Heart left ventricle (tissue), 16 donors: ENCODE data around the gene OLA1. TPM values are rescaled to one million over a fixed set of nuclear protein-coding genes. Genes with fewer than 3 reads are reported as not detected.

Experiments used
- ATAC-seq, 4 donors: fragments of 200-7000 bp; cut with Tn5 transposase; one replicate each; pipeline ENCODE4 v1.9.1; 2020 to 2022; ENCODE audit warnings: moderate library complexity in 4 of 4, mild to moderate bottlenecking in 3 of 4, moderate number of reproducible peaks in 1 of 4
- DNase-seq, 5 donors: peaks; one replicate each; pipeline ENCODE4 v3.0.0-alpha.2; 2020
- H3K27ac ChIP-seq, 12 donors: fragments of 200-600 bp; sonication (generic) in 4 of 12; one replicate each; pipeline versions ENCODE4 v1.5.0 to v1.8.0; 2016 to 2022; ENCODE audit warnings: mild to moderate bottlenecking in 2 of 12
- H3K27me3 ChIP-seq, 9 donors: fragments of 200-600 bp; sonication (generic) in 2 of 9; one replicate each; pipeline versions ENCODE4 v1.5.1 to v1.8.0; 2016 to 2022; ENCODE audit warnings: mild to moderate bottlenecking in 3 of 9
- H3K36me3 ChIP-seq, 9 donors: fragments of 200-600 bp; sonication (generic) in 2 of 9; one replicate each; pipeline versions ENCODE4 v1.5.0 to v1.8.0; 2018 to 2022; ENCODE audit warnings: mild to moderate bottlenecking in 2 of 9
- H3K4me1 ChIP-seq, 12 donors: fragments of 200-600 bp; sonication (generic) in 4 of 12; one replicate each; pipeline versions ENCODE4 v1.5.0 to v1.8.0; 2016 to 2022; ENCODE audit warnings: mild to moderate bottlenecking in 3 of 12
- H3K4me3 ChIP-seq, 12 donors: fragments of 200-600 bp; sonication (generic) in 4 of 12; one replicate each; pipeline versions ENCODE4 v1.5.0 to v1.8.0; 2017 to 2022; ENCODE audit warnings: mild to moderate bottlenecking in 9 of 12, moderate library complexity in 4 of 12
- H3K9me3 ChIP-seq, 12 donors: fragments of 200-600 bp; sonication (generic) in 4 of 12; one replicate each; pipeline versions ENCODE4 v1.5.0 to v1.8.0; 2016 to 2022; ENCODE audit warnings: mild to moderate bottlenecking in 1 of 12
- POLR2A ChIP-seq, 2 donors: fragments of 450-650 bp; IDR thresholded peaks; one replicate each; pipeline ENCODE4 v1.6.1; 2017; ENCODE audit warnings: antibody characterized with exemption in 2 of 2, mild to moderate bottlenecking in 2 of 2, moderate library complexity in 2 of 2
- WGBS, 4 donors: extraction: QIAGEN DNeasy Blood & Tissue Kit in 2 of 4; methylation state at CpG; one replicate each; pipeline versions ENCODE4 v1.1.5 to v1.1.7; 2013 to 2018; 5-methylcytosine and 5-hydroxymethylcytosine counted together
- intact Hi-C, 10 donors: fragments of 100-400 bp; cut with DNase I; formaldehyde crosslinking; loops; one replicate each; pipeline versions ENCODE4 v1.11.1 to v1.14.2; 2022
- polyA plus RNA-seq, 2 donors: library from polyadenylated mRNA; stranded (reverse); fragments of 200-250 nt; gene quantifications; one replicate each; pipeline ENCODE4 v1.2.3, GENCODE V29; 2013
- total RNA-seq, 9 donors: library from RNA; depleted of rRNA in 2 of 9; stranded (reverse); fragments of >200 nt in 2 of 9; fragmentation: NEBNext Ultra II Directional in 3 of 9; extraction: Animal tissue kit (Norgen Biotek cat#: 25700) in 3 of 9; gene quantifications; one replicate each; pipeline versions ENCODE4 v1.1.0 to v1.2.4, GENCODE V29; 2016 to 2023
- TF ChIP-seq, protein P1 (sequence below), 12 donors: fragments of 200-600 bp; sonication (generic) in 4 of 12; IDR thresholded peaks; one replicate each; pipeline versions ENCODE4 v1.5.0 to v1.8.0; 2018 to 2022; ENCODE audit warnings: antibody characterized with exemption in 12 of 12, mild to moderate bottlenecking in 5 of 12
- donor health status: ischemic (EF 13 %, LVEDD 7.1; RV severe dilation, severe dysfunction).
- donor health status: healthy with polysubstance abuse.
- donor health status: DM: no; HTN: yes; CAD: no.
- donor health status: DM: no; HTN: no; CAD: no.
- donor health status: ischemic (EF 25% LVEDD 6.9; RV normal size, moderate dysfunction).
- donor health status: ischemic (EF 25% LVEDD 5.7; RV mildly dilated, moderate dysfunction).
- donor health status: healthy.
- donor health status: DM: yes; HTN: yes; CAD: no.
- donor health status: ischemic (EF 35%, LVEDD 5.7; RV mildly dilated, moderate dysfunction).
- donor health status: nonischemic (EF 11% LVEDD 7.7; RV severe dilation, severe dysfunction).
- donor health status: DM: yes; HTN: yes; CAD: no.
- donor health status: PGD.
- donor health status: ischemic (EF 29% LVEDD 5.4; RV normal size, mild dysfunction).
- donor health status: nonischemic (EF 23%, LVEDD 6.1; RV moderate dilation, normal function).

Gene OLA1
- total and polyA plus RNA-seq, 11 donors, result 41.5 to 91.7 (median 72.5) TPM

- H3K36me3 ChIP-seq, result peaks cover 0 to 6% (median 0%) of the 10 kb centered on the region in 9 donors
- no peak overlapping the region for H3K4me3 ChIP-seq
- intact Hi-C loops, result no loop called here
- TF ChIP-seq, protein P1, sequence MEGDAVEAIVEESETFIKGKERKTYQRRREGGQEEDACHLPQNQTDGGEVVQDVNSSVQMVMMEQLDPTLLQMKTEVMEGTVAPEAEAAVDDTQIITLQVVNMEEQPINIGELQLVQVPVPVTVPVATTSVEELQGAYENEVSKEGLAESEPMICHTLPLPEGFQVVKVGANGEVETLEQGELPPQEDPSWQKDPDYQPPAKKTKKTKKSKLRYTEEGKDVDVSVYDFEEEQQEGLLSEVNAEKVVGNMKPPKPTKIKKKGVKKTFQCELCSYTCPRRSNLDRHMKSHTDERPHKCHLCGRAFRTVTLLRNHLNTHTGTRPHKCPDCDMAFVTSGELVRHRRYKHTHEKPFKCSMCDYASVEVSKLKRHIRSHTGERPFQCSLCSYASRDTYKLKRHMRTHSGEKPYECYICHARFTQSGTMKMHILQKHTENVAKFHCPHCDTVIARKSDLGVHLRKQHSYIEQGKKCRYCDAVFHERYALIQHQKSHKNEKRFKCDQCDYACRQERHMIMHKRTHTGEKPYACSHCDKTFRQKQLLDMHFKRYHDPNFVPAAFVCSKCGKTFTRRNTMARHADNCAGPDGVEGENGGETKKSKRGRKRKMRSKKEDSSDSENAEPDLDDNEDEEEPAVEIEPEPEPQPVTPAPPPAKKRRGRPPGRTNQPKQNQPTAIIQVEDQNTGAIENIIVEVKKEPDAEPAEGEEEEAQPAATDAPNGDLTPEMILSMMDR (IDR thresholded peaks at IDR 0.05), result no peak
- TF ChIP-seq POLR2A (IDR thresholded peaks at IDR 0.05), result no peak
- no peak for DNase-seq
- H3K9me3 ChIP-seq, result no peaks in the 10 kb centered on the region
- peaks cover 0 to 7% (median 0%) of the 10 kb centered on the region in 12 donors for H3K4me1 ChIP-seq
- 93 to 96% (median 95%) methylated on average over 3 of the region's 3 CpGs for WGBS, 4 donors
- no peak overlapping the region for H3K27ac ChIP-seq
- no peaks in the 10 kb centered on the region for H3K27me3 ChIP-seq
- no peak for ATAC-seq
These were observed 11.9 kb downstream of the OLA1 start for GRCh38 chr2:174236429-174236828.

GRCh38 chr2:174235680-174236079 lies 12.7 kb downstream of the OLA1 start:
- ATAC-seq, result no peak
- 89 to 95% (median 92%) methylated on average over 4 of the region's 4 CpGs for WGBS, 4 donors

DNA sequence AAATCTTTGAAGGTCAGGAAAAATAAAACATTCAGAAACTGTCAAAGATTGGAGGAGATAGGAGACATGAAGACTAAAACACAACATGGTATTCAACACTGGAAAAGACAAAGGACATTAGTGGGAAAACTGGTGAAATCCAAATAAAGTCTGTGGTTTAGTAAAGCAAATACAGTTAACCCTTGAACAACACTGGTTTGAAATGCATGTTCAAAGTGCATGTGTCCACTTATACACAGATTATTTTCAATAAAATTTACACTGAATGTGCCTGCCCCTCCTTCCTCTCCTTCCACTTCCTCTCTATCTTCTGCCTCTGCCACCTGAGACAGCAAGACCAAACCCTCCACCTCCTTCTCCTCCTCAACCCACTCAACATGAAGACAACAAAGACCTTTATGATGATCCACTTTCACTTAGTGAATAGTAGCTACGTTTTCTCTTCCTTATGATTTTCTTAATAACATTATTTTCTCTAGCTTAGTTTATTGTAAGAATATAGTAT lies 14.5 kb downstream of the OLA1 start:
- Histone ChIP-seq H3K4me3 (no peak overlapping the region), H3K27ac (no peak overlapping the region), H3K27me3 (no peaks in the 10 kb centered on the region), H3K9me3 (no peaks in the 10 kb centered on the region), H3K36me3 (peaks cover 0 to 10% (median 0%) of the 10 kb centered on the region in 9 donors), H3K4me1 (peaks cover 0 to 7% (median 0%) of the 10 kb centered on the region in 12 donors)
- TF ChIP-seq POLR2A (IDR thresholded peaks at IDR 0.05), result no peak
- TF ChIP-seq, protein P1 (IDR thresholded peaks at IDR 0.05), result no peak
- DNase-seq (no peak), ATAC-seq (no peak)
- intact Hi-C loops, result no loop called here
- WGBS, 4 donors, result 86 to 90% (median 88%) methylated on average over 1 of the region's 1 CpG

More at GRCh38 chr2:174235680-174236079, 12.7 kb downstream of the OLA1 start:
- H3K4me1 ChIP-seq, result peaks cover 0 to 7% (median 0%) of the 10 kb centered on the region in 12 donors
- H3K27me3 ChIP-seq, result no peaks in the 10 kb centered on the region
- H3K9me3 ChIP-seq, result no peaks in the 10 kb centered on the region
- intact Hi-C loops, result no loop called here
- H3K36me3 ChIP-seq, result peaks cover 0 to 6% (median 0%) of the 10 kb centered on the region in 9 donors
- no peak overlapping the region for H3K27ac ChIP-seq
- no peak for TF ChIP-seq POLR2A (IDR thresholded peaks at IDR 0.05)
- TF ChIP-seq, protein P1 (IDR thresholded peaks at IDR 0.05), result no peak
- H3K4me3 ChIP-seq, result no peak overlapping the region
- DNase-seq, result no peak

DNA sequence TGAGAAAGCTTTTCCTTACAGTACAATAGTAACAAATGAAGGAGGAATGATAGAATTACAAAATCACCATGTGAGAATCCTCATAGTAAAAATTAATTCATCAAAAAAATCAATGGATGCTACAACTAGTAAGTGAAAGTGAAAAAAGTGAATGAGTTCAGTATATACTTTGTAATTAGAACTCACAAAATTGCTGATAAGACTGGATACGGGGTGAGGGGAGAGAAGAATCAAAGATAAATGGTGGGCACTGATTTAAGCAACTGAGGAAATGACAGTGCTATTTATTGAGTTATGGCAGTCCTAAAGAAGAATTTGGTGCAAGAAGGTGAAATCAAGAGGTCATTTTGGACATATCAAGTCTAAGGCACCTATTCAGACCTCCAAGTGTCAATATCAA lies 20.6 kb downstream of the OLA1 start:
- no peak overlapping the region for H3K4me3 ChIP-seq
- H3K27me3 ChIP-seq, result no peaks in the 10 kb centered on the region
- no peaks in the 10 kb centered on the region for H3K9me3 ChIP-seq
- DNase-seq (no peak), ATAC-seq (no peak)
- WGBS, 4 donors, result 84 to 95% (median 95%) methylated on average over 1 of the region's 1 CpG
- H3K27ac ChIP-seq, result no peak overlapping the region
- TF ChIP-seq, protein P1 (IDR thresholded peaks at IDR 0.05), result no peak
- TF ChIP-seq POLR2A (IDR thresholded peaks at IDR 0.05), result no peak
- intact Hi-C loops, result no loop called here
- H3K4me1 ChIP-seq, result peaks cover 0 to 6% (median 0%) of the 10 kb centered on the region in 12 donors
- H3K36me3 ChIP-seq, result peaks cover 0 to 49% (median 18%) of the 10 kb centered on the region in 9 donors
